ENCODE measurements around the gene PPIF. TPM values are rescaled to one million over a fixed set of nuclear protein-coding genes. Genes with fewer than 3 reads are reported as not detected.
A peak's percentile ranks its signal among the peaks of the same experiment; 100 is the strongest.

PPIF gene
- total and polyA plus RNA-seq, 2 of the 4 experiments (the other 2 are of a cell fraction): 29.2 to 130 TPM

- 92% methylated on average over 4 of the region's 6 CpGs; no CpG with 5 or more reads in 1 of the 2 experiments for WGBS, 2 experiments (ENCODE audit: extremely low coverage in 2 of 2, insufficient read length in 1 of 2)
- H3K14ac ChIP-seq (replicated peaks; ENCODE audit: low read depth, low read length): no peak overlapping the region
- no peak overlapping the region for H3K9ac ChIP-seq (ENCODE audit: low read depth, low read length)
- ATAC-seq (ENCODE audit: low read depth): no peak
- H3K23ac ChIP-seq (ENCODE audit: low read depth, low read length): no peak overlapping the region
- no peak overlapping the region for H3K4me2 ChIP-seq (ENCODE audit: low read depth, low read length)
- H2BK120ac ChIP-seq (ENCODE audit: low read depth, low read length): peak overlapping the region; percentile 19; the same call in 1 of the 2 replicates
- no peaks in the 10 kb centered on the region for H3K27me3 ChIP-seq (ENCODE audit: control insufficient read depth, insufficient read depth, low read length)
- H4K91ac ChIP-seq (ENCODE audit: insufficient read depth, low read depth, low read length): no peak overlapping the region; the same call in 1 of the 2 replicates
- H2BK5ac ChIP-seq (ENCODE audit: low read depth, low read length, poor library complexity, severe bottlenecking): no peak overlapping the region
- in situ Hi-C loops (cut with MboI; ENCODE audit: low sequenced_read_pairs): no loop called here
- no peak overlapping the region for H2AFZ ChIP-seq (replicated peaks; ENCODE audit: low read length, poor library complexity)
- H3K9me3 ChIP-seq (ENCODE audit: control insufficient read depth, insufficient read depth, low read length): no peaks in the 10 kb centered on the region
- no peaks in the 10 kb centered on the region for H4K20me1 ChIP-seq (ENCODE audit: insufficient read depth, low read length)
- dilution Hi-C loops (cut with HindIII; ENCODE audit: low sequenced_read_pairs, unreplicated experiment): no loop called here
- no peaks in the 10 kb centered on the region; a peak in 1 of 4 replicates for H3K79me1 ChIP-seq (ENCODE audit: low read depth in 1 of 2, low read length in 2 of 2)
- ChIA-PET POLR2A (ENCODE audit: unreplicated experiment) (no interaction called here), CTCF (no interaction called here)
- H3K4me1 ChIP-seq (ENCODE audit: control insufficient read depth, insufficient read depth, low read length): peaks cover 8% of the 10 kb centered on the region; the same call in 1 of the 2 replicates
- 0 out of 2 replicates have a peak overlapping the region, but pooled peaks have one; percentile 7 for H3K4ac ChIP-seq (ENCODE audit: low read depth, low read length)
- peak overlapping the region; percentile 88 for H2AK5ac ChIP-seq (ENCODE audit: low read depth, low read length)
- BruUV-seq (replicated peaks): no TSS peak
- H3K9me1 ChIP-seq (ENCODE audit: insufficient read depth, low read length): peaks cover 19% of the 10 kb centered on the region
- TF ChIP-seq RAD21 (IDR thresholded peaks at IDR 0.05; ENCODE audit: low read length) (no peak), CHD1 (IDR thresholded peaks at IDR 0.05; ENCODE audit: low read depth, low read length) (no peak)
- no peaks in the 10 kb centered on the region for H3K36me3 ChIP-seq (ENCODE audit: control insufficient read depth, insufficient read depth, low read length)
- intact Hi-C loops (cut with micrococcal nuclease): no loop called here
- H3K4me3 ChIP-seq (ENCODE audit: insufficient read depth, low read depth, low read length): no peak overlapping the region
- no peak overlapping the region for H2BK15ac ChIP-seq (ENCODE audit: low read depth, low read length)
- H4K8ac ChIP-seq (ENCODE audit: low read depth in 2 of 2, low read length in 2 of 2): no peak overlapping the region
- no peak overlapping the region for H3K27ac ChIP-seq (ENCODE audit: insufficient read depth, low read length)
- no peak overlapping the region for H3K56ac ChIP-seq (ENCODE audit: extremely low read depth, insufficient read depth, low read length)
- no peak overlapping the region for H3K18ac ChIP-seq (ENCODE audit: low read depth, low read length)
- no peak overlapping the region for H4K5ac ChIP-seq (ENCODE audit: low read depth, low read length)
- no peak for DNase-seq
- H2AK9ac ChIP-seq (replicated peaks; ENCODE audit: low read depth, low read length, poor library complexity): peak overlapping the region; percentile 76
- H2BK20ac ChIP-seq (ENCODE audit: low read depth, low read length): no peak overlapping the region
These were observed 19.0 kb upstream of the PPIF start for GRCh38 chr10:79328147-79328701.
